ENCODE data around the gene PHF3. TPM values are rescaled to one million over a fixed set of nuclear protein-coding genes. Genes with fewer than 3 reads are reported as not detected.

The PHF3 gene
- total and polyA plus RNA-seq, 7 donors: 9.7 to 80.5 (median 59.6) TPM

DNA sequence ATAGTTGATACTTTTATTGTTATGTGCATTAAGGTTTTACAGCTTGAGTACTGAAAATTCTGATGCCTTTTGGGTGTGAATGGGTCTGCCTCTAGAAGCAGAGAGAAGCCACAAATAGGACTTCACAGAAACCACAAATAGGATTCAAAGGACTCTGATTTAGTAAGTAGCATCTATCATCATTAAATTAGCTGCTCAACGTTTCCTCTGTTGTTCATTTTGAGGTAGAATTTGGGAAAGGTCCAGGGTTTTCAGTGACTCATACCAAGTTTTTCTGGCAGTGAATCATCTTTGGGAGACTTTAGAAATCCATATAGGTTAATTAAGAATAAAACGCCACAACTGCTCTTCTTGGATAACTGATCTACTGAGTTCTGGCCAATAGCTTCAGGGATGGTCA is 105.1 kb downstream of the PHF3 start:
- H3K4me3 ChIP-seq: no peak overlapping the region
- intact Hi-C loops (cut with DNase I): no loop called here
- H3K36me3 ChIP-seq: no peaks in the 10 kb centered on the region

DNA sequence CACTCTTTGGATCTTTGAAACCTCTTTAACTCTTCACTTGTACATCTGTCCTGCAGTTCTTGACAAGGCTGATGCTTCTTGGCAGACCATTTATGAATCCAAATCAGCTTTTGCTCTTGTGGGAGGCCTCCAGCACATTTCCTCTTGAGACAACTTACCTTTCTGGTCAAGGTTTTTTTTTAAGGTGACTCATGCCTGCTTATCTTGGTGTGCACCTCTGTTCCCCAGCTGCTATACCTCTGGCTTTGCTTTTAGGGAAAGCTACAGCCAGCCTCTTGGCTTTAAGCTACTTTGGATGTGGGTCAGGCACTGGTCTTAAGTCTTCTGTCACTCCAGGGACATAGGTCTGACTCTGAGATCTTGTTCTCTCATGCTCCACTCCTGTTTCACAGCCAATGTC is 106.5 kb downstream of the PHF3 start:
- peaks cover 0 to 7% (median 0%) of the 10 kb centered on the region in 4 donors for H3K4me1 ChIP-seq
- TF ChIP-seq POLR2AphosphoS5 (IDR thresholded peaks at IDR 0.05): no peak
- TF ChIP-seq, protein P1, sequence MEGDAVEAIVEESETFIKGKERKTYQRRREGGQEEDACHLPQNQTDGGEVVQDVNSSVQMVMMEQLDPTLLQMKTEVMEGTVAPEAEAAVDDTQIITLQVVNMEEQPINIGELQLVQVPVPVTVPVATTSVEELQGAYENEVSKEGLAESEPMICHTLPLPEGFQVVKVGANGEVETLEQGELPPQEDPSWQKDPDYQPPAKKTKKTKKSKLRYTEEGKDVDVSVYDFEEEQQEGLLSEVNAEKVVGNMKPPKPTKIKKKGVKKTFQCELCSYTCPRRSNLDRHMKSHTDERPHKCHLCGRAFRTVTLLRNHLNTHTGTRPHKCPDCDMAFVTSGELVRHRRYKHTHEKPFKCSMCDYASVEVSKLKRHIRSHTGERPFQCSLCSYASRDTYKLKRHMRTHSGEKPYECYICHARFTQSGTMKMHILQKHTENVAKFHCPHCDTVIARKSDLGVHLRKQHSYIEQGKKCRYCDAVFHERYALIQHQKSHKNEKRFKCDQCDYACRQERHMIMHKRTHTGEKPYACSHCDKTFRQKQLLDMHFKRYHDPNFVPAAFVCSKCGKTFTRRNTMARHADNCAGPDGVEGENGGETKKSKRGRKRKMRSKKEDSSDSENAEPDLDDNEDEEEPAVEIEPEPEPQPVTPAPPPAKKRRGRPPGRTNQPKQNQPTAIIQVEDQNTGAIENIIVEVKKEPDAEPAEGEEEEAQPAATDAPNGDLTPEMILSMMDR (IDR thresholded peaks at IDR 0.05): no peak
- TF ChIP-seq POLR2A (IDR thresholded peaks at IDR 0.05): no peak
- no peak for TF ChIP-seq EP300 (IDR thresholded peaks at IDR 0.05)
- no peaks in the 10 kb centered on the region for H3K36me3 ChIP-seq
- H3K9me3 ChIP-seq: no peaks in the 10 kb centered on the region
- no peak for DNase-seq
- H3K27ac ChIP-seq: no peak overlapping the region
- intact Hi-C loops (cut with DNase I): no loop called here
- no peak overlapping the region for H3K4me3 ChIP-seq
- no peaks in the 10 kb centered on the region for H3K27me3 ChIP-seq

More for the DNA sequence above, 105.1 kb downstream of the PHF3 start:
- H3K27ac ChIP-seq: no peak overlapping the region
- no peaks in the 10 kb centered on the region for H3K9me3 ChIP-seq
- no peak for DNase-seq
- TF ChIP-seq POLR2AphosphoS5 (IDR thresholded peaks at IDR 0.05) (no peak), POLR2A (IDR thresholded peaks at IDR 0.05) (no peak), EP300 (IDR thresholded peaks at IDR 0.05) (no peak)
- TF ChIP-seq, protein P1 (IDR thresholded peaks at IDR 0.05): no peak
- no peaks in the 10 kb centered on the region for H3K27me3 ChIP-seq
- 52 to 59% methylated on average over 2 of the region's 2 CpGs for WGBS, 2 donors
- peaks cover 0 to 7% (median 0%) of the 10 kb centered on the region in 4 donors for H3K4me1 ChIP-seq

DNA sequence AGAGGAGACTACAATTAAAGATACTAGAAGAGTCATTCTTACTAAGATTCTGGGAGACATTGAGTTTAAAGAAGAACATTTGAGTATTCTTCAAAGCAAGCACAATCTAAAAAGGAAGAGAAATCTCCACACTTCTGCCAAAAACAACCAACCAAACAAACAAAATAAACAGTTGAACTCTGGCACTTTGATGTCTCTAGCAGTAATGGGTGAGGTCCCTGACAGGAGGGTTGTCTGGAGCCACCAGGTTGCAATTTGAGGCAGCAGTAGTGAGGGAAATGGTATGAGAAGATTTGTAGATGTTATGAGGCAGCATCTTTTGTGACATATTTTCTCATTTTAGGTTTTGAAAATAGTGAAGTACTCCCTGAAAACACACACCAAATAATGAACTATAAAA is 108.1 kb downstream of the PHF3 start:
- TF ChIP-seq, protein P1 (IDR thresholded peaks at IDR 0.05): no peak
- TF ChIP-seq POLR2AphosphoS5 (IDR thresholded peaks at IDR 0.05): no peak
- TF ChIP-seq EP300 (IDR thresholded peaks at IDR 0.05): no peak
- TF ChIP-seq POLR2A (IDR thresholded peaks at IDR 0.05): no peak
- intact Hi-C loops (cut with DNase I): no loop called here
- no peaks in the 10 kb centered on the region for H3K27me3 ChIP-seq

DNA sequence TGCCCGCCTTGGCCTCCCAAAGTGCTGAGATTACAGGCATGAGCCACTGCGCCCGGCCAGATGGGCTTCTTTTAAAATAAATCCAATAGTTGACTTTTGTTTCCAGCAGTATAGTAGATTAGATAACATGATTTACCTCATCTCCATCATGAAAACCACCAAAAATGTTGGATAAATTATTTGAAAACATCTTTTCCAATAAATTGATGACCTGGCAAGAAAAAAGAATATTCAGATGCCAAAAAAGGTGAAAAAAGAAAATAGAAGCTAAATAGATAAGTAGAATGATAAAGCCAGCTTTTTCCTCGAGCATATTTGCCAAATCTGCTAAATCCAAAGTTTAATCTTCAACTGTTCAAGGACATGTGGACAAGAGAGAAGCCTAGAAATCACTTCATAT is 109.2 kb downstream of the PHF3 start:
- Histone ChIP-seq H3K4me1 (peaks cover 0 to 7% (median 0%) of the 10 kb centered on the region in 4 donors), H3K36me3 (no peaks in the 10 kb centered on the region), H3K27me3 (no peaks in the 10 kb centered on the region), H3K4me3 (no peak overlapping the region), H3K9me3 (no peaks in the 10 kb centered on the region), H3K27ac (no peak overlapping the region)
- no peak for DNase-seq
- 90 to 91% methylated on average over 4 of the region's 4 CpGs for WGBS, 2 donors
- intact Hi-C loops (cut with DNase I): no loop called here
- TF ChIP-seq EP300 (IDR thresholded peaks at IDR 0.05) (no peak), POLR2A (IDR thresholded peaks at IDR 0.05) (no peak), POLR2AphosphoS5 (IDR thresholded peaks at IDR 0.05) (no peak)
- TF ChIP-seq, protein P1 (IDR thresholded peaks at IDR 0.05): no peak

More for the DNA sequence above, 108.1 kb downstream of the PHF3 start:
- Histone ChIP-seq H3K27ac (no peak overlapping the region), H3K36me3 (no peaks in the 10 kb centered on the region), H3K4me1 (peaks cover 0 to 7% (median 0%) of the 10 kb centered on the region in 4 donors), H3K9me3 (no peaks in the 10 kb centered on the region), H3K4me3 (no peak overlapping the region)
- DNase-seq: no peak

DNA sequence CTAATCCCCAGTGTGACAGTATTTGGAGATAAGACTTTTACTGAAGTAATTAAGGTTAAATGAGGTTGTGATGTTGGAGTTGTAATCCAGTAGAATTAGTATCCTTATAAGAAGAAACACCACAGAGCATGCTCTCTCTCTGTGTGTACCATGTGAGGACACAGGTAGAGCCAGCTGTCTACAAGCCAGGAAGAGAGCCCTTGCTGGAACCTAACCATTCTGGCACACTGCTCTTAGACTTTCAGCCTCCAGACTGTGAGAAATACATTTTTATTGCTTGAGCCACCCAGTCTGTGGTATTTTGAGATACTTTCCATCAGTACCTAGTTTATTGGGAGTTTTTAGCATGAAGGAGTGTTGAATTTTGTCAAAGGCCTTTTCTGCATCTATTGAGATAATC is 110.2 kb downstream of the PHF3 start:
- Histone ChIP-seq H3K36me3 (no peaks in the 10 kb centered on the region), H3K4me3 (no peak overlapping the region), H3K27ac (no peak overlapping the region), H3K27me3 (no peaks in the 10 kb centered on the region), H3K4me1 (peaks cover 0 to 4% (median 0%) of the 10 kb centered on the region in 4 donors), H3K9me3 (no peaks in the 10 kb centered on the region)
- TF ChIP-seq, protein P1 (IDR thresholded peaks at IDR 0.05): no peak
- TF ChIP-seq EP300 (IDR thresholded peaks at IDR 0.05) (no peak), POLR2AphosphoS5 (IDR thresholded peaks at IDR 0.05) (no peak), POLR2A (IDR thresholded peaks at IDR 0.05) (no peak)
- DNase-seq: no peak
- intact Hi-C loops (cut with DNase I): no loop called here
